Activated CD4-positive, alpha-beta T cell treated with anti-CD3 and anti-CD28 coated beads for 4 hours (primary cell): ENCODE results near the gene ATG3.
"Not testable (repeated sequence)": the region's sequence is repeated elsewhere in the genome, so short reads cannot be mapped to it uniquely, and the experiment has no call there.

ENCODE experiments used
- DNase-seq, 2 donors: peaks; one replicate each; pipeline ENCODE4 v3.0.0-alpha.2; 2020

ATG3 gene

GRCh38 chr3:112561734-112562529, at the start of gene ATG3, which contains the start of gene SLC35A5:
Gene ATG3, minus strand, starts transcription at chr3:112561962. Its CDS starts 434 bp downstream, at chr3:112561528.
Gene SLC35A5, plus strand, starts transcription at chr3:112562045. Its CDS starts 1,359 bp downstream, at chr3:112563404.
- DNase-seq = peak; percentile 97 to 99

DNA sequence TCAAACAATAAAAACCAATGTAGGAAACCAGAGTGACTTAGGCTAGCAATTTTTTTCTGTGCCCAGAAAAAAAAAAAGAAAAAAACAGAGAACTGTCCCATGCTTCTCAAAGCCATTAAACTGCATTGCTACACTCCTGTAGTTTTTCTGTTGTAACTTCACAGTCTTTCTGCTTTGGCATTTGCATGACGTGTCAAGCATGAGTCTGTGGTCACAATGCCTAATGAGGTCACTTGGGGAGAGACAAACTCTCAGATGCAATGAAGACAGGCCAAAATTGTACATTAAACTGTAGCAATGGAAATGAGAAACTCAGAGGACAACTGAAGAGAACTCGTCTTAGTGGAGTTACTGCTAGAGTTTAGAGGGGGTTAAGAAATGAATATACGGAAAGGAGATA, 48.4 kb upstream of the ATG3 start:
- DNase-seq = no peak

- no peak for DNase-seq
Measured at GRCh38 chr3:112607863-112608262, 46.1 kb upstream of the ATG3 start.

- no peak for DNase-seq
Measured at GRCh38 chr3:112606098-112606497, 44.3 kb upstream of the ATG3 start.

DNA sequence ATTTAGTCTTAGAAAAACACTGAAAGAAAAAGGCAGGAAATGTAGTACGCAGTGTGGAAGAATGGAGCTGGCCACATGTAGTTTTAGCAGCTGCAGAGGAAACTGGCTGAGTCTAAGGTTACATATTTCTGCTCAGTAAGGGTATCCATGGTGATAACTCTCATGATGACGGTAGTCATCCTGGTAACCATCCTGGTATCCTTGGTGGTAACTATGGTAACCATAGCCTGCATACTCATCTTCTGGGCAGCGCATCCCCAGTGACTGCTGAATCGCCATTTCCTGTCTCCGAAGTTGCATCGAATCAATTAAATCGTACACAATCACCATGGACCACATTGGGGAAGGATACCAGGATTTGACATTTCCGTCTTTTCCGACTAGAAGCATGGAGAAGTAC, 43.5 kb upstream of the ATG3 start:
- DNase-seq = no peak

DNA sequence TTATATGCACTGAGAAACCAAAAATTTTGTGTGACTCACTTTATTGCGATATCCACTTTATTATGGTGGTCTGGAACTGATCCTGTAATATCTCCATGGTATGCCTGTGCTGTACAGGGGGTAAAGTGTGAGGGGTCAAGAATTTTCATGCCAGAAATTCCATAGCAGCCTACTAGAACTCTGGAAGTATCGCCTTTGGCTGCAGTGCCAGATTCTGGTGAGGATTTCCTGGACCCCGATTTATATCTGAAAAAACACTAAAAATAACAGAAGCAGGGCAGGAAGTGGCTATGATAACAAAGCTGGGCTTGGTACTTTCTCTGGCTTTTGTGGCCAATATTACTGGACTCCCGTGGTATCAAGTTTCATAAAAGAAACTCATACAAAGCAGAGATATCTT, 42.8 kb upstream of the ATG3 start:
- no peak for DNase-seq

GRCh38 chr3:112602217-112602838, 40.6 kb upstream of the ATG3 start:
- DNase-seq = no peak

DNA sequence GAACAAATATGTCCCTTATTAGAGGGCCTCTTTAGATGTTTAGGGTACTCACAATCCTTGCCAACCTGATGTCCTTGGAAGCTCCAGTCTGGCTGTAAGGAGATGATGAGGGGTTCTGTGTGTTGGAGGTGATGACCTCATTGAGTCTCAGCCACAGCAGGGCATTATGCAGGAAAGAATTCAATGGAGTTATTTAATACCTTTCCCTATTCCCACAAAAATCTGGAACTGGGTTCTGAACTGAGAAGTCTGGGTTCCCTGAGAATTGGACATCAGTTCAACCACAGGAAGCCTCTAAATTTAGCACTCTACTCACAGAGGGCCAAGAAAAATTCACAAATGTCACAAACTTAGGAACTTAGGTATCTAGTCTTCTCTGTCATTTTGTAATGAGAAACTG, 37.0 kb upstream of the ATG3 start:
- DNase-seq = no peak

DNA sequence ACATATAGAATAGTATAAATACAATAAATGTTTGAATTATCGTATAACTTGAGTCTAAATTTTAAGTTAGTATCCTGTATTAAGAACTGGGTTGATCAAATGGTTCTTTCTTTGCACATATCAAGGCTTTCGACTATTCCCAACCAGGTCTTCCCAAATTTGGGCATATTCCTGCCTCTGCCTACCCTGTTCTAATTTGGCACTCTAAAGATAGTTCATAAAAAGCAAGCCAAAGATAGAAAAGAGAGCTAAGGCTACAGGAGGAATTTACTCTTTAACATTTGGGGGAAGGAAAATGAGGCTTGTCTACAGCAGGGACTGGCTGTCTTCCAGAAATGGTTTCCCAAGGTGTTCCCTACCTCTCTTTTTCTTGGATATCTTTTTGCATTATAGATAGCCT, 36.2 kb upstream of the ATG3 start:
- DNase-seq = no peak

DNA sequence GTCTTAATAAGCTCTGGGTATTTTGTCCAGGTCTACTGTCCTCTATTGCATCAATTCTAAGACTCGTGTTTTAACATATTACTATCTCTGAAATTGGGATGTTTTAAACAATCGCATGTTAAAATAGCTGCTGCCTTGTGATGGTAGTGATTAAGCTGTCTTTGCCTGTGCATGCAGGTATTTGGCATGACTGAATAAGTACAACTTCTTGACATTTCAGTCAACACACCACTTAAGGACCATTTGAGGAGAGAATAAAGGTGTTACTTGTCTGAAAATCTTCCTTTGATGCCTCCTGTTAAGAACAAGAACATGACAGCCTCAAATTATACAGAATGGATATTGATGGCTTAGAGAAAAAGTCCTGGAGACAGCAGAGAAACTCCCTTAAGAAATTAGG, 33.1 kb upstream of the ATG3 start:
- no peak for DNase-seq

DNA sequence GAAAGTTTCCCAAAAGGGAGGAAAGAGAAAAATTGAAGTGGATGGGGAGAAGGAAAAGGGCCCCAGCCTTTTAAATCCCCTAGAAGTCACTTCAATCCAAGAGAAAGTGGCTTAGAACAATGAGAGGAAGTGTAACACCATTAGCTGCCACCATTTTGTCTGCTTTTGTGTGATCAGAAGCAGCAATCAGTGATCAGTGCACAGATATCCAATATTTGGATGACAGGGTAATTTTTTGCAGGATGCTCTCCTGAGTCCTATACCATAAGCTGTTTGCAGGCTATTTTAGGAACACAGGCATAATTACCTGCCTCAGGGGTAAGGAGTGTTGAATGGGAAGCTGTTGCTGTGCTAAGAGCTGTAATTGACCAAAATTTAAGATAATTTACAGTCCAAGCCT, 31.5 kb upstream of the ATG3 start:
- no peak for DNase-seq

DNA sequence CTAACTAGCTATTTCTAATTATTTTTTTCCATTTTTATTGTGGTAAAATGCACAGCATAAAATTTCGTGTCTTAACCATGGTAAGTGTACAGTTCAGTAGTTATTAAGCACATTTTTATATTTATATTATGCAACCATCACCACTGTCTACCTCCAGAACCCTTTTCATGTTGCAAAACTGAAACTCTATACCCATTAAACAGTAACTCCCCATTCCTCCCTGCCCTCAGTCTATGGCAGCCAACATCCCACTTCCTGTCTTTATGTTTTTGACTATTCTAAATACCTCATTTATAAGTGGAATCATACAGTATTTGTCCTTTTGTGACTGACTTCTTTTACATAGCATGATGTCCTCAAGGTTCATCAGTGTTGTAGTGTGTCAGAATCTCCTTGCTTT, 25.6 kb upstream of the ATG3 start:
- no peak for DNase-seq

DNA sequence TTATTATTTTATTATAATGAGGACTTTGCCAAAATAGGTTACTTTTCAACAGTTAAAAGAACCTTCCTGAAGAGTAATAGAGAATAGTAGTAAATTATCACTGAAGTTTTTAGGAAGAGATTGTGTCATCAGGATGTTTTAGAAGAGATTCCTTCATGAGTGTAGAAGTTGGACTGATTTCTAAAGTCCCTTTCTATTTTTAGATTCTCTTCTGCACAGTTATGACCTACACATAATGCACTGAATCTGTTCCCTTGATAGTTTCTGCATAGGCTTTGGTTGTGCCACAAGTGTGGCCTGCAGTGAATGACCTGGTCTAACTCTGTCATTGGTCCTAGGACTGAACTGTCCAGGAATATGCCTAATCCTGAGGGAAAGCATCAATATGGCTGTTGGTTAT, 24.0 kb upstream of the ATG3 start:
- no peak for DNase-seq

- DNase-seq = no peak
Measured at GRCh38 chr3:112583105-112583504, 21.3 kb upstream of the ATG3 start.

GRCh38 chr3:112582244-112582874, 20.6 kb upstream of the ATG3 start:
- DNase-seq = peak; percentile 6 to 26

- DNase-seq = no peak
Measured at GRCh38 chr3:112579697-112580096, 17.9 kb upstream of the ATG3 start.

DNA sequence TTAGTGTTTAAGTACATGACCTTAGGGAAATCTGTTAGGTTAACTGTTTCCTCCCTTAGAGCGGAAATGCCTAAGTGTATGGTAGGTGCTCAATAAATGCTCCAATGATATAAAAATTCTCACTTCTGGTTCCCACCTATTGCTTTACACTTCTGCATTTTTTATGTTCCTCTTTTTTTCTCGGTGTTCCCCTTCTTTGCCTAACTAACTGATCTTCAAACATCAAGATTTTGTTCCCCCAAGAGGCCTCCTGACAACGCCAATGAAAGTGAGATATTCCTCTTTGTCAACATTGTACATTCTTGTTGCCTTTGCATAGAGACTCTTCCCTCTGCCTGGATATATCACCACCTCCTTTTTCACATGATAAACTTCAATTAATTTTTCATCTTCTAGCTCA, 17.5 kb upstream of the ATG3 start:
- DNase-seq = no peak

DNA sequence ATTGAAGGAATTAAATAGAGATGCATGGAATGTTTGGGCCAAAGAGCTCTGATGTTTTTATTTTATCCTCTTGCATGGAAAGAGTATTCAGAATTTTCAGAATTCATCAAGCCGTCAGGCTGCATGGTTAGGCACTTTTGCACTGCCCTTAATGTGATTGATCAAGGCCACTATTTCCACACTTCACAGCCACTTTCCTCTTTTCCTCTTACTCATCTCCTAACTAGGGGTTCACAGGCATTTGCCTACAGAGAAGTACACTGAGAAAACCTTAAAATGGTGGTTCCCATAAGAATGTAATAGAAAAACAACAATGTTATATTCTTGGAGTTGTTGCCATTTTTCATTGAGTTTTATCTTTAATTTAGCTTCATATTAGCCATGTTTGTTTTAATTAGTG, 10.9 kb upstream of the ATG3 start:
- DNase-seq = no peak

DNA sequence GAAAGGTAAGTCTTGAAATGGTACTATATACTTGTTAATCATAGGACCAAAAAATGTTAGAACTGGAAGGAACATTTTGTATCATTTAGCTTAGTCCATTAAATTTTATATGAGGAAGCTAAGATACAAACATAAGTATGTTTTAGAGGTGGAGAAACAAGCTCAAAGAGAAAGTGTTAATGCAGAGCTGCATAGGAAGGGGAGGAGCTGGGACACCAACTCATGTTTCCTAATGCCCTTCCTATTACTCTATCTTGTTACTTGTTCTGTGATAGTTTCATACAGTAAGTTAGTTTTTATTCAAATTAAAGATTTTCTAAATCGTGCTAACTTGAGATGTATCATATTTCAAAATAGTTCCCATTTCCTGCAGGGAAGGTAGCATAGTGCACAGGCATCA, 7.5 kb upstream of the ATG3 start:
- DNase-seq = no peak

DNA sequence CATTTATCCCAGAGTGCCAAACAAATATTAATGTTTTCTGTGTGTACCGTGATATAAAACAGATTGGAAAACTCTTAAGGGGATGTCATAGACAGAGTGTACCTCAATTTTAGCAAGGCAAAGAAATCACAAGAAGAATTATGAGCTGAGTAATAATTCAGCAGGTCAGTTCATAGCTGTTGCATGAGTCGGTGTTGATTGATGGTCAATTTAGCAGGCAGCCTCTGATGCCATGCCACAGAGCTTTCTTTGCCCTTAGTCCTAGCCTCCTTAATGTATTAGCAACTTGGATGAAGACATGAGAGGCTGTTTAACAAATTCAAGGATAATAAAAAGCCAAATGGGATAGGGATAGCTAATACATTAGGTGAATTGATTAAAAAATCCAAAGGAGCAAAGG, 6.9 kb upstream of the ATG3 start:
- no peak for DNase-seq

DNA sequence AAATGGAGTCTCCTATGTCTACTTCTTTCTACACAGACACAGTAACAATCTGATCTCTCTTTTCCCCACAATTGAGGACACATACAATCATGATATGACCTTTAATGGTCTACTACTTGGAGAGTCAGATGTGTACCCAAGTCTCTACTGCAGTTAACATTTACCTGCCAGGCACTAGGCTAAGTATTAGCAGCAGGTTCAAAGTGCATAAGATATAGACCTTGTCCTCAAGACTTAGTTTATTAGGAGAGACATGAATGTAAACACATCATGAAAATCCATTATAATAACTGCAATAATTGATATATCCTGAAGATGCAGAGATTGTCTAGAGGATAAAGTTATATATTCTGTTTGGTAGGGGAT, 3.2 kb upstream of the ATG3 start:
- no peak for DNase-seq

DNA sequence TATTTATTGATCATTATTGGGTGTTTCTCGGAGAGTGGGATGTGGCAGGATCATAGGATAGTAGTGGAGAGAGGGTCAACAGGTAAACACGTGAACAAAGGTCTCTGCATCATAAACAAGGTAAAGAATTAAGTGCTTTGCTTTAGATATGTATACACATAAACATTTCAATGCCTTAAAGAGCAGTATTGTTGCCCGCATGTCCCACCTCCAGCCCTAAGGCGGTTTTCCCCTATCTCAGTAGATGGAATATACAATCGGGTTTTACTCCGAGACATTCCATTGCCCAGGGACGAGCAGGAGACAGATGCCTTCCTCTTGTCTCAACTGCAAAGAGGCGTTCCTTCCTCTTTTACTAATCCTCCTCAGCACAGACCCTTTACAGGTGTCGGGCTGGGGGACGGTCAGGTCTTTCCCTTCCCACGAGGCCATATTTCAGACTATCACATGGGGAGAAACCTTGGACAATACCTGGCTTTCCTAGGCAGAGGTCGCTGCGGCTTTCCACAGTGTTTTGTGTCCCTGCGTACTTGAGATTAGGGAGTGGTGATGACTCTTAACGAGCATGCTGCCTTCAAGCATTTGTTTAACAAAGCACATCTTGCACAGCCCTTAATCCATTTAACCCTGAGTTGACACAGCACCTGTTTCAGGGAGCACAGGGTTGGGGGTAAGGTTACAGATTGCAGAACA, 2.6 kb upstream of the ATG3 start:
- not testable (repeated sequence) for DNase-seq

DNA sequence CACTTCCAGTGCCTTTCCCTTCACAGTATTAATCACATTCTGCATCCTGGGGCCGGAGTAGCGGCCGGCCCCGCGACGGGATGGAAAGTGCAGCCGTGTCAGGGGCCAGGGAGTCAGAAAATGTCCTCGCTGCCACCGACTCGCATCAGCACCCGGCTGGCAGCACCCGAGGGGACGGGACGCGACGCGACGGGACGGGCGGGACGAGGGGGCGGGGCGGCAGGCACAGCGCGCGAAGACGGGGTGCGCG, 353 bp downstream of the ATG3 start:
- peak in 1 of 2 donors; percentile 83 for DNase-seq
